GM21825 (cell line): ENCODE measurements around the gene AFAP1L2.

Experiments
- ATAC-seq: cut with Tn5 transposase; IDR thresholded peaks from one replicate; pipeline ENCODE4 v1.9.1; 2021; ENCODE audit warnings: mild to moderate bottlenecking, moderate library complexity; ENCODE audit not compliant: unreplicated experiment

The AFAP1L2 gene

DNA sequence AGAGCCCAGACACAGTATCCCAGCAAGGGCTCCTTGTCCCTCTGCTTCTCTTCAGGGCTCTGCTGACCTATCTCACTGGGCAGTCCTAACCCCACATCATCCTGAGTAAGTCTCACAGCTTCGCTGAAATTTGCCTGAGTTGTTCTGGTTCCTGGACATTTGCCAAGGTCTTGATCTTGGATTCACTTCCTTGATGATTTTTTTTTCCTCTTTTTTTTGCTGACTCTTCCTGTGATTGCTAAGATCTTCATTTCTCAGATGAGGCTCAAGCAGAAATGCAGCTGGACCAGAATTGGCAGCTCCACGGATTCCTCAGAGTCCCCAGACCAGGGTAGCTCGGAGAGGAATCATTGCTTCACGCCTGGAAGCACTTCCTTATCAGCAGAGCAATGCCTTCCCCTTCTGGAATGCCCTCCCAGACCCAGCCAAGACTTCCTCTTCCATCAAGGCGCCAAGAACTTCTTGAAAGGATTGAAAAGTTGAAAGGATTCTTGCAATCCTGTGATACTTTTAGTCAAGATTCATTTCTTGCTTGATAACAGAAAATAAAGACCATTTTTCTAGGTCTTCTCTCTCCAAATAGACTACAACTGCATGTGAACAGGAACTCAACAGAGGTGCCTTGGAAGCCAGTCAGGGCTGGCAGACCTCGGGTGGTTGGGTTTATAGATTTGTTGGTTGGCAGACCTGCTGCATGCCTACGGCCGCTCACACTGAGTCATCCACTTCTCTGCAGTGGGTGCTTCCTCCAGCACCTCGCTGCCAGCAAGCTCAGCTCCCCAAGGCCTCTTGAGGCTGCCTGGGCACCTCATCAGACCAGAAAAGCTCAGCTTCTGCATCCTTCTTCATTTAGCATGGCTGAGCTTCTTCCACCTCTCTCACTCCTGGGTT is 8.8 kb upstream of the AFAP1L2 start:
- no peak for ATAC-seq

DNA sequence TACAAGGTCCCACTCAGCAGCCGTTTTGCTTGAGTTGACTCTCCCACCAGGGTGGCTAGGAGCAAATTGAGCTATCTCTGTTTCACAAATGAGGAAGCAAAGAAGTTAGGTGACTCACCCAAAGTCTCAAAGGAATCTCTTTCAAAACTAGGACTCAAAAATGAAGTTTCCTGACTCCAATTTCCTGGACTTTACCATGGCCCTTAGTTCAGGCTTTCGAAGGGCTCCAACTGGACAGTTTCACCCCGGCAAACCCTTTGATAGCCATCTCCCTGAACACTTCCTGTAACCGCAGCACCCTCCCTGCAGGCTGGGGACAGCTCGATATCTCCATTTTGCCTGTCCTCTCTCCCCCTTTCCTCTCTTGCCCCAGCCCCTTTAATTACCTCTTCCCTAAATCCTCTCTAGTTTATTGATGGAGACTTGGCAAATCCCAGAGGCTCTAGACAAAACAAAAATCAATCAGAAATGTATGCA is 4.7 kb upstream of the AFAP1L2 start:
- no peak for ATAC-seq

DNA sequence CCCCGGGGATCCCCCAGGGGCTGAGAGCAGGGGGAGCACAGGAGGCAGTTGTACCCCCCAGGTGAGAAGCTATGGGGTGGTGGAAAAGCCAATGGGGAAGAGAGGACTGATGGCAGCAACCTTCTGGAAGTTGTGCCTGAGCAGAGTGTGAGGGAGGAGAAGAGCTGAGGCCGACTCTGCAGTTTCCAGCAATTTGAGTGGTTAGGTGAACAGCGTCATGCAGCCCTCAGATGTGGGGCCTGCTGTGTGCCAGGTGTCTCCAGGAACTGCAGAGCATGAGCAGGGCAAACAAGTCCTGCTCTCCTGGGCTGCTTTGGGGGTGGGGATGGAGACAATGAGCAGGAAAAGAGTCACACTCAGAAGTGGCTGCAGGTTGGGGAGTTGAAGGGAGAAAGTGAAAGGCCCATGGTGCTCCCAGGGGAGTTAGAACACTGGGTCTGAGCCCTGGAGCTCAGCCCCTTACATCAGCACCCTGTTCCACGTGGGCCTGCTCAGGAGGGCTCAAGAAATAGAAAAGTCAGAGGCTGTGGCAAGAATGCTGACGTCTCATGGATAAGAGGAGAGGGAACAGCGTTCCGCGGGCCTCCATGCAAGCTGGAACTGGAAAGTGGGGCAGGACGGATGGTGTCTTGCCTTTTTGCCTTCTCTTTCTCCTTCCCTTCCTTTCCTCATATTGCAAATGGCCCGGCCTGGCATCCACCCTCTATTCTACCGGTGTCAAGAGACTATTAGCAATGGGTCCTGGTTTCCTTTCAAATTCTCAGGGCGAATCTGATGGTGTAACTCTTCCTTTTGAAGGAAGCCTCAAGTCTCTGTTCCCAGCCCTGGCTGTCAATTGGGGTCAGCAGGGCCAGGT is 4.0 kb upstream of the AFAP1L2 start:
- no peak for ATAC-seq

GRCh38 chr10:114406455-114406854 is 2.2 kb upstream of the AFAP1L2 start:
- no peak for ATAC-seq

- no peak for ATAC-seq
Measured at GRCh38 chr10:114405011-114405350, 679 bp upstream of the AFAP1L2 start.

- ATAC-seq, result no peak
Measured at GRCh38 chr10:114403541-114404161, 651 bp downstream of the AFAP1L2 start.

DNA sequence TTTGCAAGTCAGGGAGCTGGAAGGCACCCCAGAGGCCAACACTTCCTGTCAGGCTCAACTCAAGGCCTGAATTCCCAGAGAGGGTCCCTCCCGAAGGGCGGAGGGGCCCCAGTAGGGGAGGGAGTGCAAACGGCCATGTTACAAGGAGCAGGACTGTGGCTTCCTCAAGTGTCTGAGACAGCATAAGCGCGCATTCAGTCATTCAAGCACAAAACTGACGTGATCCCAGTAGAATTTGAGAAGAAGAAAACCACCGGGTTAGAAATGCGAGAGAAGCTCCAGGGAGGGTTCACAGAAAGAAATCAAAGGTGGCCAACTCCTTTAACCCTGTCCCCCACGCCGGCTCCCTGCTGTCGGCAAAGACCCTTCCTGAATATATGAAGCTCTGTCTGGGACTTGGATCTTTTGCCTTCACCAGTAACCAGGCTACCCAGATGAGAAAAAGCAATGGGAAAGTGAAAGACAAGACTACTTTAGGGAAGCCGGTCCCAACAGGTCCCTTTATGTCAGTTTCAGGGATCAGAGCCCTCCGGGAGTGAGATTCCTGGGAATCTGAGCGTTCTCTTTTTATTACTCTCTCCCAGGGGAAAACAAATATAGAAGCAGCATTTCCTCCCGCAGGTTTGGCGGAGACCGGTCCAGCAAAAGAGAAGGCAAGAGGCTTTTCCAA is 1.3 kb downstream of the AFAP1L2 start:
- no peak for ATAC-seq

DNA sequence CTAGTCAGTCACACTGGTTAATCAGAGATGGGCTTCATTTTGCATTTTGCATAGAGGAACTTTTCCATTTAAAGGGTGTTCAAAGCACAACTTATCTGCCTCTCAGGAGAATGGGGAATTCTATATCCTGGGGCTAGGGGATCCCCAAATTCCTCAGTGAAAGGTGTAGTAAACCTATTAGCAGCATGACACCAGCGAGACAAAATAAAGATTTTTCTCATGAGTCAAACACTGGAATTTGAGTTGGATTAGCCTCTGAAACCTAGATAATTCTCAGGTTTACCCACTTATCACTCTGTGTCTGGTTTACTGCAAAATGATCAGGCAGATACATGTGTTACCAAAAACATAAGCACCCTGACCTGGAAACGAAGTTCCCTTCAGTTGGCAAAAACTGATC is 2.1 kb downstream of the AFAP1L2 start:
- no peak for ATAC-seq

DNA sequence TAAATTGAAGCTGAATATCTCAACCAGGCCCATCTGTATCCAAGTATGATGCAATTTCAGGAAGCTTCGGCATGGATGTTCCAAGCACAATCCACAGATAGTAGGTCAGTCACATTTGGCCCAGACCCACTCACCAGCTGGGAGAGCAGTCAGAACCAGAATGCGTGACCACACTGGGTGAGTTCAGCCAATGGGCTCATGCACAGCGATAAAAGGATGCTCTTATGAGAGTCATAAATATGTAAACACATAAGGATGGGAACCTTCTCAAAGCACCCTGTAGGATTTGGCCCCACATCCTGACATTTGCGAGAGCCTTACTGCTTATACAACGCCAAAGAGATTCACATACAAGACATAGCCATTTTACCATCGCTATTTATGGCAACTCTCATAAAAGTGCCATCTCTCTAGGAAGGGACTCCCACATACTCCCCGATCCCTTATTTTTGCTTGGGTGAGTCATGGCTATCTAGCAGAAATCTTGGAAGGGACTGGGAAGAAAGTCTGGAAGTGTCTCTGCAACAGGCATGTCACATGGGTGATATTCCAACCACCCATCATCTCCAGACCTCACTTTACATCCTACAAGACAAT is 3.0 kb downstream of the AFAP1L2 start:
- ATAC-seq, result no peak

- no peak for ATAC-seq
Measured at GRCh38 chr10:114400091-114400490, 4.2 kb downstream of the AFAP1L2 start.

DNA sequence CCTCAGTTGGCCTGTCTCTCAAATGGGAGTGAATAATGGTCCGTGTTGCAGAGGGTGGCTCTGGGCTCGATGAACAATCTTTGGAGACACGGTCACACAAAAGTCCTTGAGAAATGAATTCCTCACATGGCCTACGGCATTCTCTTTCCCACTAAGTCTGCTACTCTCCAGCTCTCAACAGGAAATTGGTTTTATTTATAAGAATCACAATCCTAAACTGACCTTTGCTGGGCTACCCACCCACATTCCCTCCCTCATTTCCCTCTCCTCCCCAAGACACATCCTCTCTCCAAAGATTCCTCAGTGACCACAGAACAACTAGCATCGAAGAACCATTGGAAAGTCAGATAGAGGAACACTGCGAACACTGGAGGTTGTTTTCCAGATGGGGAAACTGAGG is 4.7 kb downstream of the AFAP1L2 start:
- ATAC-seq, result no peak

DNA sequence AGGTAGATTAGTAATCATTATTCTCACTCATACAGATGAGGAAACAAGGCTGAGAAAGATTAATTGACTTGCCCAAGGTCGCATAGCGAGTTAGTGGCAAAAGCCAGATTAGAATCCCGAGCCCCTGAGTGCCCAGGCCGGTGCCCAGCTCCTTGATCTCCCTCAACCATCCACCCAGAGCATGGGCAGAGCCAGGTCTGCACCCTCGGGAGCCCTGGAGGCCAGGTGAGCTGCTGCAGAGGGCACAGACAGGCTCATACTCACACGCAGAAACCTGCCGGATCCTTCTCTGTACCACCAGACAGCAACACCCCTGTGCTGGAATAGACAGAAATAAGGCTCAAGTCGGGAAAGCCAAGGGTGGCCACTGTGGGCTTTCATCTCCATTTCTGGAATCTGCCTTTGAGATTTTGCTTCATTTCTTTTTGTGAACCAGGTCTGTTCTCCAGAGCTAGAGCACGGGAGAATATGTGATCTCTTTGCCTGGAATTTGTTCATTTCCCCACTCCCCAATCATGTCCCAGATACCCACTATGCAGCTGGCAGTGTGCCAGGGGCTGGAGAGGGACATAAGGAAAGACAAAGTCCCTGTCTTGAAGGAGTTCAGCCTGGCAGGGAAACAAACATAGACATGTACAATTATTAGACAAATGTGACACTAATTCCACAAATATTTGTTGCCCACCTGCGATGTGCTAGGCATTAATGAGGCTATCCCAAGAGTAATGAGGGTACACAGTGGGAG is 5.5 kb downstream of the AFAP1L2 start:
- ATAC-seq, result no peak

GRCh38 chr10:114397651-114398145 is 6.6 kb downstream of the AFAP1L2 start:
- no peak for ATAC-seq

DNA sequence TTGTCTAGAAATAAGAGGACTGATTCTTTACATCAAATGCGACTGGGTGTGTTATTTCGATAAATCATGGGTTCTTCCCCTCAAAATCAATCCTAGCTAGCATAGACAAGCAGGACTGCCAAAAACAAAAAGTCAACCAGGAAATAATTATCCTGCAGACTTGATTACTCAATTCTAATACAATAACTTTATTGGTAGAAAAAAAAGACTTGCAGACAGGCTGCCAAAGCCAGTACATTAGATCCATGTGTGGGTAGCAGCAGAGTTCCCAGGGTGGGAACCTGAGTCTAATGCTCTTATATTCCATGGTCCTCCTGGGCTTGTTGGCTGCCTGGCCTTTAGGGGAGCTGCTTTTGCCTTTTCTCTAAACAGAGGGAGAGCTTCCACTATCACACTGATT is 7.8 kb downstream of the AFAP1L2 start:
- no peak for ATAC-seq

DNA sequence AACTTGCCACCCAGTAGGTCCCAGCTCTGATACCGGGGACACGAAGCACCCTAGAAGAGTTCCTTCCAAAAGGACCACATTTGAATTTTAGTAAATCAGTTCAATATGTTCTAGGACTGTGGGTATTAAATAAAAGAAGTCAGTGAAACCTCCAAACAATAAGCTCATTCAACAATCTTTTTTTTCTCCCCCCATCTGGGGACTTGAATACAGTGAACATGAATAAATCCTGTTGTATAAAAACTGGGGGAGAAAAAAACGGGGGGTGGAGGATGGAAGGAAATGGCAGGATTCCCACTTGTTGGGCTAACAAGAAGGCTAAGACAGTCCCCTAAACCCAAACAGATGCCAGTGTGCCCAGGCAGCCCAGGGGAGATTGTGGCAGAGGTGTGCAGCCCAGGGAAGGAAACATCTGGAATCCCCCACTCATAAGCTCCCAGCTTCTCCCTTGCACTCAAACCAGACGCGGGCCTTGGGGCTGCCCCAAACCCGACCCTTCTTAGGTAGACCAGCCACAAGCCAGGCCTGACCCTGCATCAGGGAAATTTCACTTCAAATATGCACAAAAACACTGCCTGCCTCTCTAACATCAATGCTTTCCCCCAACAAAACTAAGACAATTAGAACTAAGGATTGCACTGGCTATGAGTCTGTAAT is 8.8 kb downstream of the AFAP1L2 start:
- ATAC-seq, result no peak

- ATAC-seq, result no peak
Measured at GRCh38 chr10:114394531-114394930, 9.8 kb downstream of the AFAP1L2 start.

- ATAC-seq, result no peak
Measured at GRCh38 chr10:114393886-114394285, 10.4 kb downstream of the AFAP1L2 start.

- ATAC-seq, result no peak
Measured at GRCh38 chr10:114393482-114393881, 10.8 kb downstream of the AFAP1L2 start.
